Measurements from ENCODE around the gene POU3F1.

POU3F1 gene

DNA sequence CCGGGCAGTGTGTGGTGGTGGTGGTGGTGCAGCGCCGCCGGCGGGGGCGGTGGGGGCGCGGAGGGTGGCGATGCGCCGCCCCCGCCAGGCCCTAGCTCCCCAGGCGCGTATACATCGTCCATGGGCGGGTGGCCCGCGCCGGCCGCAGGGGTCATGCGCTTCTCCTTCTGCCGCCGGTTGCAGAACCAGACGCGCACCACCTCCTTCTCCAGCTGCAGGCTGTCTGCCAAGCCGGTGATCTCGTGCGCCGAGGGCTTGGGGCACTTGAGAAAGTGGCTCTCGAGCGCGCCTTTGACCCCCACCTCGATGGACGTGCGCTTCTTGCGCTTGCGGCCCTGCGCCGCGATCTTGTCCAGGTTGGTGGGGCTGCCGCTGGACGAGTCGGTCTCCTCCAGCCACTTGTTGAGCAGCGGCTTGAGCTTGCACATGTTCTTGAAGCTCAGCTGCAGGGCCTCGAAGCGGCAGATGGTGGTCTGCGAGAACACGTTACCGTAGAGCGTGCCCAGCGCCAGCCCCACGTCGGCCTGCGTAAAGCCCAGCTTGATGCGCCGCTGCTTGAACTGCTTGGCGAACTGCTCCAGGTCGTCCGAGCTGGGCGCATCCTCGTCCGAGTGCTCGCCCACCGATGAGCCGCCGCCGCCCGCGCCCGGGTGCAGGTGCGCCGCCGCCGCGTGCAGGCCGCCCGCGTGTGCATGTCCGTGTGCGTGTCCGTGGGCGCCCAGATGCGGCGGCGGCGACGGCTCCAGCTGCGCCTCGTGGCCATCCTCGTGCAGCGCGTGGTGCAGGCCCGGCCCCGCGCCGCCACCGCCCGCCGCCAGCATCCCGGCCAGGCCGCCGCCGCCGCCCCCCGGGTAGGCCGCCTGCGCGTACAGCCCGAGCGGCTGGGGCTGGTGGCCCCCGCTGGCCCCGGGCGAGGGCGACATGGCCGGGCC, 926 bp downstream of the POU3F1 start:
- no peak overlapping the region for H3K4me3 ChIP-seq (replicated peaks; ENCODE audit: insufficient read depth, low read length)

DNA sequence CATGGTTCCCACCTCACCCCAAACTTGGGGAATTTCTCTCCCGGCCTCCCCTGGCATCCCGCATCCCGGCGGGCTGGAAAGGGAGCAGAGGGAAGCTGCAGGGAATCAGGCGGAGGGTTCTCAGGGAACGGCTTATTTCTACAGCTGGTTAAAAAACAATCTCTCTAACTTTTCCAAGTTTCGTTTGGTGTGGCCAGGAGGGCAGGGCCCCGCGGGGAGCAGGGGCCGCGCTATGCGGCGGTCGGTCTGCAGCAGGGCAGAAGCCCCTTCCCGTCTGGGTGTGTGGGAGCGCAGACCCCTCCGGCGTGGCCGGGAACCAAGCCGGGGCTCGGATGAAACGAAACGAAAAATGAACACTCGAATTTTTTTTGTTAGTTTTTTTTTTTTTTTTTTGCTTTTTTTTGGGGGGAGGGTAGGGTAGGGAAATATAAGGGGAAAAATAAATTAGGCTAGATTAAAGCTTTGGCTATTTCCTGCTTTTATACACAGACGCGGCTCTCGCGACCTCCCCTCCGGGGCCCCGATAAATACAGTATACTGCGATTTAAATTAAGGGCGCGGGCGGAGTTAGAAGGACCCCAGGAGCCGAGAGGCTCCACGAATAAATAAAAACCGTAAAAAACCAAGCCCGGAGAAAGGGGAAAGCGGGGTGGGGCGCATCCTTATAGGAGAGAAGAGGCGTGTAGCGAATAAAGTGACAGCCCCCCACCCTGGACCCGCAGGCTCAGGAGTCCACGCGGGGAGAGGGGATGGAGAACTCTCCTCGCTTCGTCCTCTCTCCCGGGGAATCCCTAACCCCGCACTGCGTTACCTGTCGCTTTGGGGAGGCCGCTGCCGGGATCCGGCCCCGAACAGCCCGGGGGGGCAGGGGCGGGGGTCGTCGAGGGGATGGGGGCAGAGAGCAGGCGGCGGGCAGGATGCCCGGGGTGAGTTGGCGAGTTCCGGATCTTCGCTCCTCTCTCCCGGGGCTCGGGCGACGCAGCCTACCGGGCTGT, 2.1 kb downstream of the POU3F1 start:
- no peak for DNase-seq (ENCODE audit: low read depth in 1 of 2, low spot score in 1 of 2)
- H3K27ac ChIP-seq (replicated peaks) = no peak overlapping the region
- peaks cover 46% of the 10 kb centered on the region for H3K27me3 ChIP-seq (ENCODE audit: insufficient read depth, poor library complexity, severe bottlenecking)
- no peak overlapping the region for H3K4me3 ChIP-seq (replicated peaks; ENCODE audit: insufficient read depth, low read length)
- TF ChIP-seq POLR2AphosphoS5 (IDR thresholded peaks at IDR 0.05; ENCODE audit: low read depth) (no peak), SPI1 (IDR thresholded peaks at IDR 0.05; ENCODE audit: borderline replicate concordance, low read depth) (no peak), CTCF (IDR thresholded peaks at IDR 0.05; ENCODE audit: insufficient read depth, low read length) (no peak), GABPA (IDR thresholded peaks at IDR 0.05; ENCODE audit: low read depth) (no peak), REST (IDR thresholded peaks at IDR 0.05; ENCODE audit: insufficient replicate concordance, low read depth) (no peak)

More for the DNA sequence above, 926 bp downstream of the POU3F1 start:
- DNase-seq (ENCODE audit: low read depth in 1 of 2, low spot score in 1 of 2) = peak in 1 of 2 experiments; percentile 35
- Histone ChIP-seq H3K27me3 (ENCODE audit: insufficient read depth, poor library complexity, severe bottlenecking) (peaks cover 46% of the 10 kb centered on the region), H3K27ac (replicated peaks) (no peak overlapping the region)
- TF ChIP-seq CTCF (IDR thresholded peaks at IDR 0.05; ENCODE audit: insufficient read depth, low read length) = no peak
- TF ChIP-seq POLR2AphosphoS5 (IDR thresholded peaks at IDR 0.05; ENCODE audit: low read depth) = no peak
- no peak for TF ChIP-seq GABPA (IDR thresholded peaks at IDR 0.05; ENCODE audit: low read depth)

- no peak for TF ChIP-seq CTCF (IDR thresholded peaks at IDR 0.05; ENCODE audit: insufficient read depth, low read length)
- no peak for TF ChIP-seq REST (IDR thresholded peaks at IDR 0.05; ENCODE audit: insufficient replicate concordance, low read depth)
- TF ChIP-seq SPI1 (IDR thresholded peaks at IDR 0.05; ENCODE audit: borderline replicate concordance, low read depth) = no peak
- no peak for TF ChIP-seq GABPA (IDR thresholded peaks at IDR 0.05; ENCODE audit: low read depth)
- no peak for TF ChIP-seq POLR2AphosphoS5 (IDR thresholded peaks at IDR 0.05; ENCODE audit: low read depth)
- no peak for DNase-seq (ENCODE audit: low read depth in 1 of 2, low spot score in 1 of 2)
- peaks cover 40% of the 10 kb centered on the region for H3K27me3 ChIP-seq (ENCODE audit: insufficient read depth, poor library complexity, severe bottlenecking)
- no peak overlapping the region for H3K27ac ChIP-seq (replicated peaks)
- H3K4me3 ChIP-seq (replicated peaks; ENCODE audit: insufficient read depth, low read length) = no peak overlapping the region
These were observed 3.4 kb downstream of the POU3F1 start for GRCh38 chr1:38043036-38043747.
